GF-D8 (cell line): ENCODE data around the gene COG1.

Experiments
- DNase-seq: peaks from one replicate; lab custom pipeline; 2025; lab: John Stamatoyannopoulos, UW

COG1 gene

GRCh38 chr17:73198201-73198929 lies 5.5 kb downstream of the COG1 start:
- no peak for DNase-seq

GRCh38 chr17:73198930-73199260 lies 6.0 kb downstream of the COG1 start:
- DNase-seq: no peak

GRCh38 chr17:73199751-73200317 lies 7.0 kb downstream of the COG1 start:
- no peak for DNase-seq

GRCh38 chr17:73200476-73200875 lies 7.6 kb downstream of the COG1 start:
- no peak for DNase-seq

- DNase-seq: no peak
Measured at GRCh38 chr17:73201215-73202069, 8.6 kb downstream of the COG1 start.

GRCh38 chr17:73203135-73203787 lies 10.4 kb downstream of the COG1 start:
- no peak for DNase-seq

- DNase-seq: no peak
Measured at GRCh38 chr17:73203788-73204479, 11.1 kb downstream of the COG1 start.

- no peak for DNase-seq
Measured at GRCh38 chr17:73205459-73205961, 12.7 kb downstream of the COG1 start.

- DNase-seq: no peak
Measured at GRCh38 chr17:73208139-73208827, 15.4 kb downstream of the COG1 start.

- no peak for DNase-seq
Measured at GRCh38 chr17:73209436-73209835, 16.6 kb downstream of the COG1 start.

GRCh38 chr17:73210002-73210678 lies 17.3 kb downstream of the COG1 start:
- DNase-seq: no peak

GRCh38 chr17:73211745-73212144 lies 18.9 kb downstream of the COG1 start:
- no peak for DNase-seq

GRCh38 chr17:73214008-73214407 lies 21.2 kb downstream of the COG1 start:
- no peak for DNase-seq

GRCh38 chr17:73214851-73215250 lies 22.0 kb downstream of the COG1 start:
- DNase-seq: no peak

GRCh38 chr17:73215447-73215846 lies 22.6 kb downstream of the COG1 start:
- no peak for DNase-seq

GRCh38 chr17:73223626-73224230 lies 30.9 kb downstream of the COG1 start:
- DNase-seq: no peak

- DNase-seq: peak; percentile 11
Measured at GRCh38 chr17:73224237-73224636, 31.4 kb downstream of the COG1 start.

- no peak for DNase-seq
Measured at GRCh38 chr17:73224663-73225305, 31.9 kb downstream of the COG1 start.

GRCh38 chr17:73226556-73227172 lies 33.8 kb downstream of the COG1 start:
- DNase-seq: no peak
